Loucy (cell line): ENCODE measurements around the gene ARHGAP22.

ENCODE experiments used
- CTCF ChIP-seq: fragments of 200-600 bp; sonication (generic); conservative IDR thresholded peaks from 2 replicates; pipeline ENCODE4 v1.5.1; 2014; ENCODE audit warnings: mild to moderate bottlenecking, antibody characterized with exemption, low read length
- EZH2phosphoT487 ChIP-seq: fragments of 200-600 bp; IDR thresholded peaks from 2 replicates; pipeline ENCODE4 v1.6.1; 2018; ENCODE audit warnings: antibody characterized with exemption, mild to moderate bottlenecking, moderate library complexity, borderline replicate concordance

- TF ChIP-seq CTCF (no peak), EZH2phosphoT487 (no peak)
Measured at GRCh38 chr10:48477141-48477540, 127.7 kb downstream of the ARHGAP22 start.
